COLO829 (cell line): ENCODE results near the gene VGLL4.

ENCODE experiments used
- DNase-seq: peaks from one replicate; pipeline ENCODE4 v3.0.0; 2012; ENCODE audit warnings: low spot score

Gene VGLL4

GRCh38 chr3:11548721-11549131 is 95.0 kb downstream of the VGLL4 start:
- no peak for DNase-seq

GRCh38 chr3:11547498-11547897 is 96.2 kb downstream of the VGLL4 start:
- no peak for DNase-seq

- DNase-seq: no peak
Measured at GRCh38 chr3:11546657-11547302, 96.9 kb downstream of the VGLL4 start.

- DNase-seq: no peak
Measured at GRCh38 chr3:11545186-11545851, 98.4 kb downstream of the VGLL4 start.

- no peak for DNase-seq
Measured at GRCh38 chr3:11544412-11545181, 99.1 kb downstream of the VGLL4 start.

DNA sequence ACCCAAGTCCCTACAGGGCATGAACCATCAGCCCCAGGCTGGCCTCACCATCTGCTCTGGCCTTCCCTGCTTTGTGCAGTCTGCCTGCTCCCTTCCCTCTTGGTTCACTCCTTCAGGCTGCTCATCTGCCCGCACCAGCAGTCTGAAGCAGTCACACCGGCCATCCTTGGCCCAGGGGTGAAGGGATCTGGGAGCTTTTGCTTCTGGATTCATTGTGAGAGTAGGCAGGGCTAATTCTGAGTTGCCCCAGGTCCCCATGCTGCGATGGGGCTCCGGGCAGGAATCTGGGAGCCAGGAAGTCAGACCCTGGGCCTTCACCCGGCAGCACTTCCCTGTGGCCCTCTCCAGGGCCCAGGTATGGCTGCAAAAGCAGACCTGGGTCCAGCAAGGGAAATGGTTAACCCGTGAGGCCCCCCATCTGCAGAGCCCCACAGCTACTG is 99.7 kb downstream of the VGLL4 start:
- no peak for DNase-seq

- no peak for DNase-seq
Measured at GRCh38 chr3:11543141-11543947, 100.4 kb downstream of the VGLL4 start.

DNA sequence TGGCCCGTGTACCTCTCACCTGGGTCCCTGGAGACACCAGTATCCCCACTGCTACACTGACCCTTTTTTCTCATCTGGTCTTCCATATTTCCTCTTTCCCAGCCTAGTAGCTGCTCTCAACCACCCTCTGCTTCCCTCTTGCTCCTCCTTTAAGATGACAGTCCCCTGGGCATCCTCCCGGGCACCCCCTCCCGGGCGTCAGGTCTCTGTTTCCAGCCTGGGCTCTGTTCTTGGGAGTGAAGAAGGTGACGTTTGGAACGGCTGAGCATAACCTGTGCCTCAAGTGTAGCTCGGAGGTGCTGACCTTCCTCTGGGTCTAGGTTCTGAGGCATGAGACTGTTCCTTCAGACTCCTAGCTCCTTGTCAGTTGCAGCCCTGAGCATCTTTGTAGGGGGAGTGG is 101.2 kb downstream of the VGLL4 start:
- DNase-seq: no peak

GRCh38 chr3:11541321-11542303 is 102.1 kb downstream of the VGLL4 start:
- DNase-seq: no peak

DNA sequence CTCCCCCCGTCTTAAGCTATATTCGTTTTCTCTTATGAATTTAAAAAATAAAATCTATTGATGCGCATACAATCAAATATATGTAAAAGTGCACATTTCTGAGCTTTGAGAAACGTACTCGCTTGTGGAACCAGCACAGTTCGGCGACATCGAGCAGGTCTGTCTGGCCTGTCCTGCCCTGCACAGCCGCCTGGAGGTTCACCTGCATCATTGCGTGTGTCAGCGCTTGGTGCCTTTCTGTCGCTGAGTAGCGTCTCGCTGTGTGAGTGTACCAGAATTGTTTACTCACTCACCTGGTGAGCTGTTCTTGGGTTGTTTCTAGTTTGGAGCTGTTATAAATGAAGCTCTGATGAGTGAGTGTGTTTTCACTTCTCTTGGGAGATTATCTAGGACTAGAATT is 104.0 kb downstream of the VGLL4 start:
- no peak for DNase-seq

GRCh38 chr3:11539218-11539617 is 104.5 kb downstream of the VGLL4 start:
- DNase-seq: no peak

- DNase-seq: no peak
Measured at GRCh38 chr3:11538581-11538980, 105.1 kb downstream of the VGLL4 start.

DNA sequence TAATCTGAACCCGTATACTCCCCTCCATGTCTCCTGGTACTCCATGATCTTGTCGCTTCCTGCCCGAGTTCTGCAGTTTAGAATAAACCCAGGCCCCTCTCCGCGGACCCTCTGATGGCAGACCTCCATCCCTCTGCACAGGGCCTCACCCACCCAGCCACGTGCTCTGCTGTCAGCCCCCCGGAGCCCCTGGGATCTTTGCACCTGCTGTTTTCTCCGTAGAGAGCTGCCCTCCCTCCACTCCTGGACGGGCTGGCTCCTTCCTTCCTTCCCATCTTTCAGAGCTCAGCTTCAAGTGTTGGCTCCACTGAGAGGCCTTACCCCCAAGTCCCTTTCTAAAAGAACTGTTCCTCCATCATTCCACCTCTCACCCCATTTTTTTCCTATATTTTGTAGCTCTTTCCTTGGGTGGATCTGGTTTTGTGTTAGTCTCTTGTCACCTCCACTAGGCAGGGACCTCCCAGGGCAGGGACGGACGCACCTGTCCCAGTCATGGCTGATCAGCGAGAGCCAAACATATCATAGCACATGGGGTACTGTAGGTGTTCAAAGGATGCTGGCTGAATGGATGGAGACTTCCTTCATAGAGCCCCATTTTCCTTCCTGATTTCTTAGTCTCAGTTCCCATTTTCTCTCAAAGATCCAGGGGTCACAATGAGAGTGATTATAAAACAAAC is 106.6 kb downstream of the VGLL4 start:
- DNase-seq: no peak

DNA sequence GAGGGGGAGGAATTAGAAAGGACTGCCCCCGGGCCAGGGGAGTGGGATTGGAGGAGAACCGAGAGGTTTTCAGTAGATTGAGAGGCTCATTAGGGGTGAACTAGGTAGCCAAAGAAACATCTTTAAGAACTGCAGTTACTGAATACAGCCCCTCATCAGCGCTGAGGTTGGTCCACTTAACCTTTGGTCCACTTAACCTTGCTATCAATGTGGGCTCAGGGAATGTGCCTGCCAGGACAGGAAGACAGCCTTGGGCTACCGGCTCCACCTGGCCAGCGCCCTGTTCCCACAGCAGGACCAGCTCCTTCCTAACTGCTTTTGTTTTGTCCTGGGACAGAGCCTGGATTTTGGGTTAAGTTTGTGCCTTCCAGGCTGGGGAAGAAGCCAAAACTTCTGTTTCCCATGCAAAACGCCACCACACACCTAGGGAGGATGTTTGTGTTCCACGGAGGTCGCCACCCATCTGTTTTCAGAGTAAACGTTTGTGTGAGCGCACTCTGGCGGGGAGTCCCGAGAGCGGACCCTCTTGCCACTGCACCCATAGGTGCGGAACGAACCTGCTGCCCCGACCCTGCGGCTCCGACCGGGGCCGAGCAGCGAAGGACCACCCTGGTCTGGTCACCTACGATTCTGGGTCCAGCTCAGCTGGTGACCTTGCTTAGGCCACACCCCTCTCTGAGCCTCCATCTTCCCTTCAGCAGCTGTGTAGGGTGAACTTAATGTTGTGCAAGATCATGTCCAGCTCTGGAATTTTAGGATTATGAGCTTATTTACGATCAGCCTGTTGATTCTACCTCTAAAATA is 107.4 kb downstream of the VGLL4 start:
- DNase-seq: no peak

DNA sequence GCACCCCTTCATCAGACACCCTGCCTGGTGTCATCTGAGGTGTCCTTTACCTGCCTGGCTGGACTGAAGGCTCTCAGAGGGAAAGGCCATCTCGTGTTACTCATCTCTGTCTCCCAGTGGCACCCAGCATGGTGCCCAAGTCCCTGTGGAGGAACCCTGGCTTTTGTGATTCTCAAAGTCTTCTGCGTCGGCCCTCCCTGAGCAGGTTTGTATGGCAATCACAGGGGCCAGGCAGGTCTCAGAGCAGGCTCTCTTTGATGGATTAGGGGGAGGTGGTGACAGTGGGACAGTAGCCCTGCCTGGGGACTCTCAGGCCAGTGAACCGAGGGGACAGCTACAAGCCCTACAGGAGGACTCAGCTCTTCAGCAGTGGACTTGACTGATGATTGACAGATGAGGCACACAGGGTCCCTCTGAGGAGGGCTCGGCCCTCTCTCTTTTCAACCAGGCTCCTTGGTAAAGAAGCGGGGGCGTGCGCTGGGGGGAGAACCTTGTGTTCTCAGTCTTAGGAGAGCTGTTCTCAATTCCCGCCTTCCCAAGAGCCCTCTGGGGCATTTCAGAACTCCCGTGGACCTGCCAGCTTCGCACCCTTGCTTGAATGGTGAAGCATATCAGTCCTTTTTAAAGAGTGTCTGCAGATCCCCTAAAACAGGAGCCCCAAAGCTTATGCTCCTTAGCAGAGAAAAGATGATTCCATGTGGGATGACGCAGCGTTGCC is 108.3 kb downstream of the VGLL4 start:
- no peak for DNase-seq

- DNase-seq: no peak
Measured at GRCh38 chr3:11534793-11535101, 109.0 kb downstream of the VGLL4 start.

GRCh38 chr3:11534011-11534792 is 109.5 kb downstream of the VGLL4 start:
- DNase-seq: no peak

DNA sequence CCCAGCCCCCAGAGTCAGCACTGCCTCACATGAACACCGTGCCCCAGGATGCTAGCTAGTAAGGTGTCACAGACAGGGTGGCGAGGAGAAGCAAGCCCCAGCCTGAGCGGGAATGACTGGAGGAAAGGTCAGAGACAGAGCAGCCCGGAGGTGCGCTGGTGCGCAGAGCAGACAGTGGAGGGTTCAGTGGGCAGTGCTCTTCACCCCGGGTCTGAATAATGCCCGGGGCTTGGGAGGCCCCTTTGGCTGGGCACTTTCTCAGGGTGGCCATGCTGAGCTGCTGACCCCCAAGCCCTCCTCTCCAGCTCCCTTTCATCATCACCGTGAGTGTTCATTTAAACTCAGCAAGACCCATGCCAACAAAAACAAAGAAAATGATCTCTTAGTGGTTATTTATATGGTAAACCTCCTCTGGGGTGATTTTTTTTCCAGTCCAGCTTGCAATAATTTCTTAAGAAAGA is 110.8 kb downstream of the VGLL4 start:
- no peak for DNase-seq
